K562 (cell line): ENCODE results near the gene SLC38A1. TPM values are rescaled to one million over a fixed set of nuclear protein-coding genes. Genes with fewer than 3 reads are reported as not detected.

Source experiments
- ATF4 ChIP-seq: fragments of 450-650 bp; formaldehyde crosslinking; IDR thresholded peaks from 2 replicates; pipeline ENCODE4 v1.4.0; 2022; ENCODE audit warnings: mild to moderate bottlenecking, moderate library complexity
- CBFB ChIP-seq: sonication (generic); formaldehyde crosslinking; IDR thresholded peaks from 2 replicates; pipeline ENCODE4 v1.4.0; 2020; ENCODE audit warnings: mild to moderate bottlenecking, missing genetic modification reagents
- CBX3 ChIP-seq, 2 experiments: IDR thresholded peaks; 1 replicate in 1 of 2; 2 replicates in 1 of 2; pipeline ENCODE4 v1.6.1; 2012; ENCODE audit warnings: inconsistent platforms in 2 of 2, low read length in 2 of 2, borderline replicate concordance in 1 of 2, control low read depth in 1 of 2
- CREM ChIP-seq: IDR thresholded peaks from 2 replicates; pipeline ENCODE4 v1.6.1; 2014; ENCODE audit warnings: antibody characterized with exemption, low read depth
- DMBX1 ChIP-seq: fragments of 250-450 bp; sonication (Bioruptor Pico); IDR thresholded peaks from 2 replicates; pipeline ENCODE4 v1.8.0; 2022; ENCODE audit warnings: inconsistent platforms, mild to moderate bottlenecking, moderate library complexity, borderline replicate concordance
- HNRNPK ChIP-seq: fragments of 200-400 bp; formaldehyde crosslinking; IDR thresholded peaks from one replicate; pipeline ENCODE4 v1.6.1; 2018; ENCODE audit warnings: mild to moderate bottlenecking, low read depth, low read length; ENCODE audit not compliant: poor library complexity, severe bottlenecking
- JUNB ChIP-seq: fragments of 450-650 bp; formaldehyde crosslinking; conservative IDR thresholded peaks from 2 replicates; pipeline ENCODE4 v1.4.0; 2020; ENCODE audit warnings: mild to moderate bottlenecking
- L3MBTL2 ChIP-seq: fragments of 450-650 bp; IDR thresholded peaks from 2 replicates; pipeline ENCODE4 v1.6.1; 2016; ENCODE audit warnings: mild to moderate bottlenecking, moderate library complexity
- MAZ ChIP-seq, 2 experiments: fragments of 450-650 bp in 1 of 2; sonication (generic) in 1 of 2; formaldehyde crosslinking; IDR thresholded peaks in 1 of 2; conservative IDR thresholded peaks in 1 of 2; 2 replicates each; pipeline versions ENCODE4 v1.4.0 to v1.5.0; 2020; ENCODE audit warnings: mild to moderate bottlenecking in 1 of 2, missing genetic modification reagents in 1 of 2
- MCM2 ChIP-seq: fragments of 450-650 bp; IDR thresholded peaks from 2 replicates; pipeline ENCODE4 v1.6.1; 2017; ENCODE audit warnings: low read depth, mild to moderate bottlenecking
- MYBL2 ChIP-seq, 2 experiments: fragments of 450-650 bp in 1 of 2; sonication (generic) in 1 of 2; formaldehyde crosslinking in 1 of 2; IDR thresholded peaks; 2 replicates each; pipeline versions ENCODE4 v1.6.1 to v1.8.1; 2017 to 2022; ENCODE audit warnings: borderline replicate concordance in 1 of 2, inconsistent platforms in 1 of 2, low read depth in 1 of 2, mild to moderate bottlenecking in 1 of 2, missing genetic modification reagents in 1 of 2, moderate library complexity in 1 of 2
- NBN ChIP-seq: fragments of 450-650 bp; IDR thresholded peaks from 2 replicates; pipeline ENCODE4 v1.6.1; 2016; ENCODE audit warnings: low read depth, mild to moderate bottlenecking
- NCOA6 ChIP-seq: fragments of 450-650 bp; IDR thresholded peaks from 2 replicates; pipeline ENCODE4 v1.6.1; 2017; ENCODE audit warnings: mild to moderate bottlenecking
- NR2C1 ChIP-seq, 2 experiments: fragments of 450-650 bp; IDR thresholded peaks; 2 replicates each; pipeline ENCODE4 v1.6.1; 2017; ENCODE audit warnings: mild to moderate bottlenecking in 2 of 2, antibody characterized with exemption in 1 of 2, inconsistent platforms in 1 of 2, missing compliant biosample characterization in 1 of 2, missing genetic modification characterization in 1 of 2
- NR2C2 ChIP-seq, 2 experiments: fragments of 200-800 bp in 1 of 2; sonication (Bioruptor generic) in 1 of 2; sonication (generic) in 1 of 2; formaldehyde crosslinking in 1 of 2; IDR thresholded peaks; 2 replicates each; pipeline versions ENCODE4 v1.6.1 to v1.8.0; 2016 to 2022; ENCODE audit warnings: mild to moderate bottlenecking in 1 of 2, missing compliant biosample characterization in 1 of 2, missing genetic modification characterization in 1 of 2, missing genetic modification reagents in 1 of 2
- POLR2H ChIP-seq: IDR thresholded peaks from 2 replicates; pipeline ENCODE4 v1.6.1; 2016; ENCODE audit warnings: missing genetic modification characterization, low read depth, mild to moderate bottlenecking, control low read depth, missing compliant biosample characterization, moderate library complexity
- POLR3G ChIP-seq: IDR thresholded peaks from 2 replicates; pipeline ENCODE4 v1.6.1; 2011; ENCODE audit not compliant: insufficient read length, insufficient replicate concordance; ENCODE audit errors: extremely low read depth
- RBBP5 ChIP-seq: fragments of 200-600 bp; sonication (generic); IDR thresholded peaks from 2 replicates; pipeline ENCODE4 v1.6.1; 2012; ENCODE audit warnings: borderline replicate concordance, mild to moderate bottlenecking, low read length, control low read depth, inconsistent platforms; ENCODE audit not compliant: insufficient read depth, poor library complexity, severe bottlenecking
- TCFL5 ChIP-seq: fragments of 250-450 bp; sonication (Bioruptor Pico); conservative IDR thresholded peaks from 2 replicates; pipeline ENCODE4 v1.6.1; 2021; ENCODE audit warnings: mild to moderate bottlenecking, moderate library complexity, matching md5 sums
- ZBTB12 ChIP-seq: fragments of 250-450 bp; sonication (Bioruptor Pico); IDR thresholded peaks from 2 replicates; pipeline ENCODE4 v1.4.0; 2020
- ZNF444 ChIP-seq: fragments of 250-450 bp; sonication (Bioruptor Pico); IDR thresholded peaks from 2 replicates; pipeline ENCODE4 v1.4.0; 2020; ENCODE audit warnings: mild to moderate bottlenecking, moderate library complexity
- ZNF512 ChIP-seq: IDR thresholded peaks from 2 replicates; pipeline ENCODE4 v1.6.1; 2016; ENCODE audit warnings: missing genetic modification characterization, missing compliant biosample characterization
- polyA plus RNA-seq, 8 experiments: library from polyadenylated mRNA; depleted of rRNA in 4 of 8; stranded (reverse) in 5 of 8; unstranded in 3 of 8; fragments of >200 nt; fragmentation: Nextera tagmentation in 2 of 8; fragmentation: Illumina TruSeq in 1 of 8; extraction: Ambion mirVana in 2 of 8; extraction: Trizol in 1 of 8; gene quantifications; 2 replicates each; pipeline versions ENCODE4 v1.2.1 to v1.2.3, GENCODE V29; 2011 to 2014; ENCODE audit warnings: inconsistent platforms in 1 of 8, missing spikeins in 1 of 8
- total RNA-seq, 7 experiments: library from RNA; depleted of rRNA in 6 of 7; stranded (reverse); fragments of >200 nt in 6 of 7; fragmentation: Illumina TruSeq in 2 of 7; extraction: Trizol in 2 of 7; gene quantifications; 2 replicates each; pipeline versions ENCODE4 v1.2.1 to v1.2.3, GENCODE V29; 2011 to 2021; ENCODE audit warnings: low replicate concordance in 1 of 7

SLC38A1 gene
- total and polyA plus RNA-seq, 9 of the 15 experiments (the other 6 are each of a cell fraction or from before 2014, with no cell fraction given): 51.9 to 112 (median 75.0) TPM

- TF ChIP-seq CREM (peak; percentile 75), ZNF444 (no peak), TCFL5 (0 out of 2 replicates have a peak, but pooled peaks have one; percentile 42), POLR3G (no peak), HNRNPK (no peak), NCOA6 (no peak), RBBP5 (peak; percentile 20), MCM2 (no peak), CBX3 (IDR thresholded peaks at IDR 0.05; ENCODE audit: borderline replicate concordance in 1 of 2, low read length in 2 of 2) (no peak), ATF4 (CRISPR knock-in tag) (peak; percentile 31; the same call in 1 of the 2 replicates), CBFB (CRISPR knock-in tag) (no peak), JUNB (no peak), MYBL2 (IDR thresholded peaks at IDR 0.05; ENCODE audit: low read depth) (no peak), MYBL2 (CRISPR knock-in tag; IDR thresholded peaks at IDR 0.05; ENCODE audit: borderline replicate concordance) (no peak), NR2C2 (CRISPR knock-in tag; IDR thresholded peaks at IDR 0.05) (no peak), NR2C2 (tag; IDR thresholded peaks at IDR 0.05) (peak; percentile 36; the same call in 1 of the 2 replicates), NR2C1 (IDR thresholded peaks at IDR 0.05) (no peak), NR2C1 (tag; IDR thresholded peaks at IDR 0.05) (0 out of 2 replicates have a peak, but pooled peaks have one; percentile 27), POLR2H (no peak), NBN (no peak), DMBX1 (CRISPR knock-in tag) (peak; percentile 28; the same call in 1 of the 2 replicates), ZNF512 (tag) (no peak), MAZ (CRISPR knock-in tag; conservative IDR thresholded peaks at IDR 0.05 in 1 of 2, IDR thresholded peaks at IDR 0.05 in 1 of 2) (no peak), L3MBTL2 (peak; percentile 57), ZBTB12 (CRISPR knock-in tag) (peak; percentile 52)
These were observed 1.8 kb downstream of the SLC38A1 start (continued) for GRCh38 chr12:46266869-46267574.
